Fibroblast of skin of left quadriceps (primary cell): Measurements from ENCODE around the gene C6orf136.

Experiments
- DNase-seq, 2 experiments: peaks; one replicate each; pipeline ENCODE4 v3.0.0-alpha.2; 2013; ENCODE audit warnings: low read depth in 2 of 2

The C6orf136 gene, protein sequence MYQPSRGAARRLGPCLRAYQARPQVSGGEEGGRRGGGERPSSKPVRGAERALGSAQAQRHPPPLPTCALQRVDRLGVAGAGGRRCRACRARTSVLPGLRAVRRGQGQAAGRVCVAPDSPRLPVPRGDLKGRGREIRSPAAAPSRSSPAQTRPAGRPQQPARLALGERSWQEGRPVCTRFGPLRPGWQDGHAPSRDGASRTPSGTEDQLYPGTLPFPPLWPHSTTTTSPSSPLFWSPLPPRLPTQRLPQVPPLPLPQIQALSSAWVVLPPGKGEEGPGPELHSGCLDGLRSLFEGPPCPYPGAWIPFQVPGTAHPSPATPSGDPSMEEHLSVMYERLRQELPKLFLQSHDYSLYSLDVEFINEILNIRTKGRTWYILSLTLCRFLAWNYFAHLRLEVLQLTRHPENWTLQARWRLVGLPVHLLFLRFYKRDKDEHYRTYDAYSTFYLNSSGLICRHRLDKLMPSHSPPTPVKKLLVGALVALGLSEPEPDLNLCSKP

DNA sequence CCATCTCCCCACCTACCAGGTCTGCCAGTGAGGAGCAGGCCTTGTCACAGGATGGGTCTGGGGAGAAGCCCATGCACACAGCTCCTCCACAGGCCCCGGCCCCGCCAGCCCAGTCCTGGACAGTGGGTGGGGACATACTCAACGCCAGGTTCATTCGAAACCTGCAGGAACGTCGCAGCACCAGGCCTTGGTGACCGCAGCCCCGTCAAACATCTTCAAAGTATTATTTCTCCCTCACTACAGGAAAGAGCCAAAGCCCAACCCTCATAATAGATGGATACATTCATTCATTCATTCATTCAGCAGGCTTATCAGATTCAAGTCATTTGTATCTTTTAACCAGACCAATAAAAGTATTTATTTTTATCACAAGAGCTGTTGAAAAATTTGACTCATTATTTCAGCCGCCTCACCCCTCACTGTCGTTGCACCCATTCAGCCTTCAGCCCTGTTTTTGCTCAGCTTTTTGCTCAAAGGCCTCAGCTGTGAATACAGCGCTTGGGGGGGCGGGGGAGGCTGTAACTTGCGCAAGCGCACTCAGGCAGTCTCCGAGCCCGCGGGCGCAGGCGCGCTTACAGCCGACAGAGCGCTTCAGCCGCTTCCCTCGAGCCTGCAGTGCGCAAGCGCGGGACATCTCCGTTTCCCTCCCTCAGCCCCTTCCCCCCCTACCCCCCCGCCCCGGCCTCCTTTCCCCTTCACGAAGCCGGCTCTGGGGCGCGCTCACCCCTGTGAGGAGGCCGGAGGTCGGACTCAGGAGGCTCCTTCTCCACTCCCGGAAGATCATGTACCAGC lies at the start of gene C6orf136:
Gene C6orf136 (plus strand): TSS at position 684 of the 792 bp plus-strand sequence. CDS start 99 bp downstream, at position 783.
- DNase-seq, result peak; percentile 75 to 82

DNA sequence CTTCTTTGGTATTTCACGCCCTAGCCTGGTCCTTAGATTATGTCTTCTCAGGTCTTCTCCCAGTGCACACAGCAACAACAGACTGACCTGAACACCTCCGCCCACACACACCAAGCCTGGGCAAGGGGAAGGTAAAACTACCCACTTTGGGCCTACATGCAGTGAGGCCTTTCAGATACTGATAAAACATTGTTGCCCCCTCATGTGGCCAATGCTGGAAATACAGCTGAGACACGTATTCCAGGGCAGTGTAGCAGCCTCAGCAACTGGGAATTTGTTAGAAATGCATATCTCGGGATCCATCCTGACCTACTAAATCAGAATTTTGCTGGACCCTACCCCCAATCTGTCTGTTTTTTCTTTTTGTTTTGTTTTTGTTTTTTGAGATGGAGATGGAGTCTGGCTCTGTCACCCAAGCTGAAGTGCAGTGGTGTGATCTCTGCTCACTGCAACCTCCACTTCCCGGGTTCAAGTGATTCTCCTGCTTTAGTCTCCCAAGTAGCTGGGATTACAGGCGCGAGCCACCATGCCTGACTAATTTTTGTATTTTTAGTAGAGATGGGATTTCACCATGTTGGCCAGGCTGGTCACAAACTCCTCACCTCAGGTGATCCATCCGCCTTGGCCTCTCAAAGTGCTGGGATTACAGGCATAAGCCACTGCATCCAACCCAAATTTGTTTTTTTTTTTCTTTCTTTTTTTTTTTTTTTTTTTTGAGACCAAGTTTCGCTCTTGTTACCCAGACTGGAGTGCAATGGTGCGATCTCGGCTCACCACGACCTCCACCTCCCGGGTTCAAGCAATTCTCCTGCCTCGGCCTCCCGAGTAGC lies 49.4 kb upstream of the C6orf136 start:
- DNase-seq, result peak; percentile 48 to 56

DNA sequence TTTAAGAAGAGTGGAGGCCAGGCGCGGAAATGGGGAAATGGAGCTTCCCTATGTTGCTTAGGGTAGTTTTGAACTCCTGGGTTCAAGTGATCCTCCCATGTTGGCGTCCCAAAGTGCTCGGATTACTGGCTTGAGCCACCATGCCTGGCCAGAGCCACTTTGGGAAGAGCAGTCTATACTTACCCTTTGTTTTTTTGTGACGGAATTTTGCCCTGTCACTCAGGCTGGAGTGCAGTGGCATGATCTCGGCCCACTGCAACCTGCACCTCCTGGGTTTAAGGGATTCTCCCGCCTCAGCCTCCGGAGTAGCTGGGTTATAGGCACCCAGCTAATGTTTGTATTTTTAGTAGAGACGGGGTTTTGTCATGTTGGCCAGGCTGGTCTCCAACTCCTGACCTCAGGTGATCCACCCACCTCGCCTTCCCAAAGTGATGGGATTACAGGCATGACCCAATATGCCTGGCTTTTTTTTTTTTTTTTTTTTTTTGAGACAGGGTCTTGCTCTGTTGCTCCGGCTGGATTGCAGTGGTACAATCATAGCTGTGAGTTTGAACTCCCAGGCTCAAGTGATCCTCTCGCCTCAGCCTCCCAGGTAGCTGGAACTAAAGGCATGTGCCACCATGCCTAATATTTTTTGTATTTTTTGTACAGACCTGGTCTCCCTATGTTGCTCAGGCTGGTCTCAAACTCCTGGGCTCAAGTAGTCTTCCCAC lies 47.9 kb upstream of the C6orf136 start:
- no peak for DNase-seq

DNA sequence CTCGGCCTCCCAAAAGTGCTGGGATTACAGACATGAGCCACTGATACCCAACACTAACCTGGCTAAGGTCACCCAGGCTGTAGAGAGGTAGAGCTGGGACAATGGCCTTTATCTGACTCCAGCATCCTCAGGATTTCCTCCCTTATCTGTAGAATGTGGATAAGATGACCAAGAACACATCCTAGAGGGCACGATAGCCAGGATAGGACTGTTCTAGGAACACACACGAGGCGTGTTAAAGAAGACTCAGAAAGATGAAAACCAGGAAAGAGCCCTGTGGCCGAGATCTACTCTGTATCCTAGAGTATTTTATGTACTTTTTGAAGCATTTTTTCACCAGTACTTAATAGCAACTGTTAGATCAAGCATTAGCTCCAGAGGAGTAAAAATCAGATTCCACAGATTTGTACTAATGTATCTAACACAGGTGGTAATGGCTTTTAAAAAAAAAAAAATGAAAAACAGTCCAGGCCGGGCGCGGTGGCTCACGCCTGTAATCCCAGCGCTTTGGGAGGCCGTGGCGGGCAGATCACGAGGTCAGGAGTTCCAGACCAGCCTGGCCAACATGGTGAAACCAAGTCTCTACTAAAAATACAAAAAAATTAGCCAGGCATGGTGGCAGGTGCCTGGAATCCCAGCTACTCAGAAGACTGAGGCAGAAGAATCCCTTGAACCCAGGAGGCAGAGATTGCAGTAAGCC lies 47.2 kb upstream of the C6orf136 start:
- no peak for DNase-seq

DNA sequence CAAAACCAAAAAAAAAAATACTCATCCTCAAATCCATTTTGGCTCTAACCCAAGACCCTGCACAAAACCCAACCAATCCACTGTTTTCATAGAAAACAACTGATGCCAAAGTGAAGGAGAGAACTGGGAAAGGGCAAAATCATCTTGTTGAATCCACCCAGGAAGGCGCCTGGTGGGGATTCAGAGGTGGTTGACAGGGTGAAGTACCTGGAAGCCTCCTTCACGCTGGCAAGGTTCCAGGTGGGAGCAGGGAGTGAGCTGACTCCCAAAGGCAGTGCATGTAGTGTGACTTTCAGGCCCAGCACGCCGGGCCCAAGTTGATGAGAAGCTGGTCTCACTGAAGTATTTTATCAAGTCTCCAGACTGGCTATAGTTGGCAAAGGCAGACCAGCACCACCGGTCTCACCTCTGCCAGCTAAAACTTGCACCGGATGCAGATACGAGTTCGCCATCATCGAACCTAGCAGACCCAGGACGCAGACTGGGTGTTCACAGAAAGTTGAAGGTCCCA lies 46.4 kb upstream of the C6orf136 start:
- DNase-seq, result no peak

DNA sequence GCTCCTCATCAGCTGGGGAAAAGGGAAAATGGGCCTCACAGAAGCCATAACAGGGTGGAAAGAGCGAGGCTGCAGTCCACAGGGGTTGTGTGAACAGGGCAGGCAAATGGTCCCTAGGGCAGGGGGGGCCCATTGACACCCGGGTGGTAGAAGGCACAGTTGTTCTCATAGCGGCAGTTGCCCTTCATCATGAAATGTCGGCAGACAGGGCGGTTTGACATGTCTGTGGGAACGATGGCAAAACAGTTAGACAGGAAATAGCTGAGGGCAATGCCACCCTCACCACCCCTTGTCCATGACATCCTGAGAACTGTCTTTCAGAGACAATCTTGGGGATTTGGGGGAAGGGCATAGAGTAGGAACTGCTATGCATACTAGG lies 45.5 kb upstream of the C6orf136 start:
- DNase-seq, result no peak

DNA sequence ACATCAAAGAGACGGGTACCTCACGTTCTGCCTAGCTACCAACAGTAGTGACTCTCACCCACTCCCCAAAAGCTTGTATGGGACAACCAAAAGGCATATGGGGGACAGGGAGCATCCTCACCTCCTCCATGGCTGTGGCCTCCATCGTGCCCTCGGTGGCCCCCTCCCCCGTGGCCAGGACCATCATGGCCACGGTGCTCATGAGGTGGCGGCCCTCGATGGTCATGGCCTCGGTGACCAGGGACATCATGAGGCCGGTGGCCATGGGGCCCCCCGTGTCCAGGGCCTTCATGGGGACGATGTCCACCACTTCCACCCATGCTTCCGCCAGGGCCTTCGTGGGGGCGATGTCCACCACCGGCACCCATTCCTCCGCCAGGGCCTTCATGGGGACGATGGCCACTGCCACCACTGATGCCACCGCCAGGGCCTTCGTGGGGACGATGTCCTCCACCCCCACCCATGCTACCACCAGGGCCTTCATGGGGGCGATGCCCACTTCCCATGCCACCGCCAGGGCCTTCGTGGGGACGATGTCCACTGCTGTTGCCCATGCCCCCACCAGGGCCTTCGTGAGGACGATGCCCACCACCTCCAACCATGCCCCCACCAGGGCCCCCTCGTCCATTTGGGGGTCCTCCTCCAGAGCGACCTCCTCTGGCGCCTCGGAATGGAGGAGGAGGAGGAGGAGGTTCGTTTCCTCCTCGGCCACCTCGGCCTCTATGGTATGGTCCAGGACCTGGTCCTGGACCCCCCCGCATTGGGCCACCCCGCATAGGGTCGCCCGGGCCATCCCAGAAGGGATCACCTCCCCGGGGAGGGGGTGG lies 44.9 kb upstream of the C6orf136 start:
- DNase-seq, result no peak

DNA sequence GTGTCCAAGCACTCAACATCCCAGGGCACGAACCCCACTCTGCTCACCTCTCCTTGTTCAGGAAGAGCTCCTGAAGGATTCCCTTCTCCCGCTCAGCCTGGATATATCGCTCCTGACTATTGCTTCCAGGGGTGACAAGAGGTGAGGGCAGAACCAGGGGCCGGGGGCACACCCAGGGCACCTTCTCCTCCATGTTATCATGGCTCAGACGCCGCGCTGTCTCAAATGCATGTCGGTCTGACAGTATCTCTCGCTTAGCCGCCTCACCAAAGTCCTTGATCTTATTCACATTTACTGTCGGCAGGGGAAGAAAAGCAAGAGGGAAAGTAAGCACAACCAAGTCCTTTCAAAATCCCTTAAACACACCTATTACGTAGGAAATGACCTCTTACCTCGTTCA lies 43.0 kb upstream of the C6orf136 start:
- DNase-seq, result no peak

DNA sequence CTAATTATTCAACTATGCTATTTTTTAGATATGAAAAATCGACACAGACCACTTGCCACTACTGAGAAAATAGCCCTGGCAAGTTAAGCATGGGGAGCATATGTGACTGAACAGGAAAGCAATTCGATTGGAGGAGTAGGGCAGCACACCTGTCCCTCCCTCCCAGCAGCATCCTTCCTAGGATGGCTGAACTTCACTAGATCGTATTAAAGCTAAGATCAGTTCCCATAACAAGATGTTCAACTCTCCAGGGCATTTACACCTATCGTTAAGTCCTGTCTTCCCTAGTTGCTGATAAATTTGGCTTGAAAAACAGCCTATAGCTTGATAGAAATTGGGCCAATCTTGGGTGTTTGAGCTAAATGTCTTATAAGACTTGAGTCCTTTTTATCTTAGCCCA lies 36.9 kb upstream of the C6orf136 start:
- no peak for DNase-seq

DNA sequence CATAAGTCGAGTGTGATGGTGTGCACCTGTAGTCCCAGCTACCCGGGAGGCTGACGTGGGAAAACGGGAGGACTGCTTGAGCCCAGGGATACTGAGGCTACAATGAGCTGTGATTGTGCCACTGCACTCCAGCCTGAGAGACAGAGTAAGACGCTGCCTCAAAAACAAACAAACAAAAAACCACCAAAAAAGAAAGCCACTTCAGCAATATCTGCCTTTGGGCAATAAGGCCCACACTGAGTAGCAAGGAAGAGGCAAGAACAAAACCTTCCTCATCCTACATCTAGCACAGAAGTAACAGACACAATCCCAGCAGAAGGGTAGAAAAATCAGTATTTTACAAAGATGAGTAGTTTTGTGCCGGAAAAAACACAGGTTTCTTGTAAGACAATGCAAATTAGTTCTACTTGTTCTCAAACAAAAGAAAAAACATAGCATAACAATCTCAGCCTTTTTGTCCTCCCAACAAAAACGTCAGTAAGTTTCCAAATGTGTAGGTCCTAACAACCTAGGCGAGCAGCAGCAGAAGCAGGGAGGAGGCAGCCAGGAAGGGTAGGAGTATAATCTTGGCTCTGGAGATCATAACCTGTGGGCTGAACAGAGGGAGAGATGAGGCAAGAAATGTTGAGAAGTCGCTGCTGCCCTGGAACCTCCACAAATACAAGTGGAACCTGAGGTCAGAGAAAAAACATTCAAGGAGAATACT lies 35.6 kb upstream of the C6orf136 start:
- DNase-seq, result no peak

DNA sequence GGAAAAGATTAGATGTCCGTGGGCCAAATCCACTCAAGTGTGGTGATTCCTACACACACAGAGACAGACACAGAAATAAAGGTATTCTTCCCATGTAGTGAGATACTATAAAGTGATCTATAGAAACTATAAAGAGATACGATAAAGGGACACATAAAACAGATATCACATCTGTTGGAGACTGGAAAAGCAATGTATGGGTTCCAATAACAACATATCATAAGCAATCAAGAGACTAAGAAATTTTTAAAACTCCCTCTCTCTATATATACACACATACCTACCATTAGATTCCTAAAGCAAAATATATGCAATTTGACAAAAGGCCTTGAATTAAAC lies 35.1 kb upstream of the C6orf136 start:
- DNase-seq, result no peak

DNA sequence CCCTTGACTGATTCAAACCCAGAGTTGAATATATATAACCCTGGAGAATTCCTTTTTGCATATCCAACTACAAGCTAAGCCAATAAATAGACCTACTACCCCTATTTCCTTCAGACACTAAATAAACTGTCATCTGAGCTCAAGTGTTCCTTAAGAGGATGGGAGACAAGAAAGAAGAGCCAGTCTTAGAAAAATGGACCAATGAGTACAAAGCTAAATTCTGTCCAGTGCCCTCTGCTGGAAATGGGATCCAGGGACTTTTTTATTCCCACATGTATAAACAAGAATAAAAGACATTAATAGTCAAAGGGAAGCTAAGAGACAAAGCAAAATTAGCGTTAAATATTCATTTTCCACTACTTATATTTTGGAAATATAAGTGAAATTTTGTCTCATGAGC lies 34.7 kb upstream of the C6orf136 start:
- DNase-seq, result no peak

DNA sequence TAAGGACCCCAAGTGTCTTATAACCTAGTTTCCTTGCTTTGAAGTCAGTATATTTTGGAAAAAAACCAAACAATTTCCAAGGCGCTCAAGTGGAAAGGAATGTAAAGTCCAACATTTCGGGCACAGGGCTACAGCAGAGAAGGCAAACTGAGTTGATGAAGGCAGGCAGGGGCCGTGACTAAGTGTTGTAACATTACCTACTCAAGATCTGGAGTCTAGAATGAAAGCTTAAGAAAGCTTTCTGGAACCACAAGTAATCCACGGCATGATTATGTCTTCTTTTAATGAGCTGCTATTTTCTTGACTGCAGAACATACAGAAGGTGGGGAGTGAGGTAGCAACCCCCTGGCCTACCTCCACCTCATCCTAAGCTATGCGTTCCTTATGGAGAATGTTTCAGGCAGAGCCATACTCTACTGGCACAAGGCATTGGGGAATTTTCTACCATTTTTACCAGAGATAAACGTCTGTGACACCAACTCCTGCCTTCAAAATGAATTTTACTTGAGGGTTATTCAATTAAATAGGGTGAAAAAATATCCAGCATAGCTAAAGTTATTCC lies 34.2 kb upstream of the C6orf136 start:
- DNase-seq, result no peak

DNA sequence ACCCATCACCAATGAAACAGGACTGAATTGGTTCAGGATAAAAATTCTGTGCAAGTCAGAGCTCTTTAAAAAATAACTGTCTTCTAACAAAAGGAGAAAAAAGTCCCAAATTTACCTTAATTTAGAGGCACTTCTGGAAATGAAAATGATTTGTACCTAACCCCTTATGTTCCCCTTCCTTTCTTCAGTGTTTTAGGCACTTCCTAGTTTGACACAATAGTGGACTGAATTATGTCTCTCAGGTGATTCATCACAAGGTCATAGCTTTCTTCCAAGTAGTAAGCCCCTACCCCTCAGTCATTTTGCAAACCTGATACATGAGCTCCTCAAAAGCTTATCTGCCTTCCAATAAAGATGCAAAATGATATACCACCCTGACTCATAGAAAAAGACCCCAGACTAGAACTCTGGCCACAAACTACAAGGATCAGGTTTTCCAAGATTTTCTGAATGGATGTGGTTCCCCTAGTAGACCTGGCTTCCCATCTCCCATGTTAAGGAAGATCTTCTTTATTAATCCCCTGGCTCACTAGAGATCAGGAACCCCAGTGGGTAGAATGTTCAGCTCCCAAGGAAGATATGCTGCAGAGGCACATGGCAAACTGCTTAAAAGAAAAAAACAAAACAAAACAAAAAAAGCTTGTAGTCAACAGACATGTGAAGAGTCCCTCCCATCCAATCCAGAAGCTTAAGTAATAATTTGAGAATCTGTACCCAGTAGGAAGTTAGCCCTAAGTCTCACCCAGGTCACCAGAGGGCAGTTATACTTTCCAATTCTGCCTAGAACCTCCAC lies 33.5 kb upstream of the C6orf136 start:
- no peak for DNase-seq

DNA sequence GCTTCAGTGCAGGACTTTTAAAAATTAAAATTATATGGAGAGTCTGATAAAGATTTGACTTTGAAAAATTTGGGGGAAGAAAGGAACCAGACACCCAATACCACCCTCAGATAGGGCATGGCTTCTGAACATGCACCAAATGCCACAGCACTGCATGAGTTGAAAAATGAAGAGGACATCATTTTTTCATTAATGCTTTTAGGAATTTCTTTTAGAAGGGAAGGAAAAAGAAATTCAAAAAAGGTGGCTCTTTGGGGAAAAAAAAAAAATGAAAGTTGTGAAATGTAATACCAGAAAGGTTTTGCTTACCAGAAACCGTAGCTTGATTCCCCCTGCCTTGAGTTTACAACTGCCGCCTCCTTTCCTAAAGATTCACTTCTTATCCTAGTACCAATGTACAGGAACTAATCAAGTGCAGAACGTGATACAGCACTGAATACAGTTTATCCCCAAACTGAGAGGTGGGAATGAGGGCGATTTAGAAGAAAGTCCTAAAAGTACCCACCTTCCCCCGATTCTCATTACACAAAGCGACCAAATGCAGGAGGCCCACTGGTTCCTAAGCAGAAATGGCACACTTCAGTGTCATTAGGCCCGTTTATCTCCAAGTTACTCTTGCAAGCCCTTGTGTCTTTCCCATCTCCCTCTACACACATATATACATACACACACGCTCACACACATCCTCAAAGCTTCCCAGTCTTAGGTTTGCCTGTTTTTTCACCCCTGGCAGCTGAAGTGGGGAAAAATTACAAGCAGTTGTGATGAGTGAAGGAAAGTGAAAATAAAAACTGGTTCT lies 32.7 kb upstream of the C6orf136 start:
- DNase-seq, result no peak

DNA sequence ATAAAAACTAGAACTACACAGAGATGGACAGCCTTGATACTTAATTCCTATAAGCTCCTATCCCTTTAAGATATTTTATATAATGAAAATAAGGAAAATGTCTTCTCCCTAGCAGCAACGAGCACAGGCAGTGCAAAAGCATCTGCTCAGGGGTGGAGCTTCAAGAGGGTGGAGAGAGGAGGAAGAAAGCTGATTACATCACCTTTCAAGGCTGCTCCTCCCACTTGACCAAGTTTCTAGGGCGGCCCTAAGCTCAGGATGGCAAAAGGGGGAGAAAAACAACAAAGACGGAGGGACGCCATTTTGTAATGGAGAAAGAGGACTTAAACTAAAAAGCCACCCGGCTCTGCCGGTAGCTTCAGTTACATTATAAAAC lies 32.1 kb upstream of the C6orf136 start:
- peak; percentile 97 to 98 for DNase-seq
